Kidney (tissue), 14 donors: ENCODE results near the gene CENPB. TPM values are rescaled to one million over a fixed set of nuclear protein-coding genes. Genes with fewer than 3 reads are reported as not detected.

Source experiments
- DNase-seq, 5 donors: peaks; one replicate each; pipeline ENCODE4 v3.0.0-alpha.2; 2013 to 2020
- FAIRE-seq: peaks from 2 replicates; lab custom pipeline; 2012; peaks lifted over from hg19 to GRCh38; lab: Jason Lieb, UNC
- H3K27ac ChIP-seq, 2 donors: one replicate each; pipeline ENCODE4 v1.7.0; 2013; ENCODE audit warnings: low read depth in 2 of 2, low read length in 2 of 2, inconsistent platforms in 1 of 2
- H3K27me3 ChIP-seq: one replicate; pipeline ENCODE4 v1.7.1; 2013; ENCODE audit warnings: low read length, inconsistent platforms; ENCODE audit not compliant: control insufficient read depth, insufficient read depth
- H3K36me3 ChIP-seq, 3 donors: one replicate each; pipeline versions ENCODE4 v1.7.0 to v1.7.1; 2013; ENCODE audit warnings: low read length in 3 of 3, control low read depth in 1 of 3, inconsistent platforms in 1 of 3; ENCODE audit not compliant: insufficient read depth in 3 of 3, control insufficient read depth in 2 of 3
- H3K4me1 ChIP-seq, 3 donors: one replicate each; pipeline versions ENCODE4 v1.7.0 to v1.7.1; 2013; ENCODE audit warnings: low read length in 3 of 3, inconsistent platforms in 1 of 3, low read depth in 1 of 3; ENCODE audit not compliant: control insufficient read depth in 2 of 3, insufficient read depth in 2 of 3
- H3K4me3 ChIP-seq, 3 donors: one replicate each; pipeline versions ENCODE4 v1.7.0 to v1.8.1; 2013; ENCODE audit warnings: low read length in 3 of 3, control low read depth in 1 of 3, inconsistent platforms in 1 of 3
- H3K9ac ChIP-seq, 3 donors: one replicate each; pipeline versions ENCODE4 v1.7.0 to v1.7.1; 2013; ENCODE audit warnings: low read length in 3 of 3, control low read depth in 1 of 3, inconsistent platforms in 1 of 3
- H3K9me3 ChIP-seq, 3 donors: one replicate each; pipeline versions ENCODE4 v1.7.0 to v1.7.1; 2013; ENCODE audit warnings: low read length in 3 of 3, control low read depth in 1 of 3, inconsistent platforms in 1 of 3; ENCODE audit not compliant: control insufficient read depth in 2 of 3, insufficient read depth in 1 of 3
- CTCF ChIP-seq: IDR thresholded peaks from 3 replicates; pipeline ENCODE4 v1.5.1; 2012; ENCODE audit warnings: mild to moderate bottlenecking, moderate library complexity, borderline replicate concordance; ENCODE audit not compliant: insufficient read depth; ENCODE audit errors: extremely low read depth
- intact Hi-C: fragments of 100-400 bp; cut with DNase I; formaldehyde crosslinking; loops from one replicate; pipeline ENCODE4 v1.11.1; 2022
- polyA plus RNA-seq: library from polyadenylated mRNA; stranded (reverse); fragments of 350-450 nt; fragmentation: Illumina TruSeq; extraction: RNeasy Lipid Tissue Mini Kit (QIAGEN cat#74804); gene quantifications from one replicate; pipeline ENCODE4 v1.2.3, GENCODE V29; 2014; ENCODE audit warnings: low read depth, low replicate concordance; ENCODE audit not compliant: insufficient read depth
- total RNA-seq: library from RNA; stranded (reverse); fragmentation: NEBNext Ultra II Directional; extraction: Animal tissue kit (Norgen Biotek cat#: 25700); gene quantifications from one replicate; pipeline ENCODE4 v1.2.1, GENCODE V29; 2021
- donor health status: control.
- donor health status: control.
- donor health status: control.
- donor health status: control.
- donor health status: control.
- donor health status: DM: yes; HTN: yes; CAD: no.
- donor health status: Normal renal cell carcinoma (clear cell type).

The CENPB gene
- total and polyA plus RNA-seq, 2 donors from 2014 or later = 56.2 to 99.8 TPM

- intact Hi-C loops = no loop called here
- H3K36me3 ChIP-seq = peaks cover 0 to 4% (median 0%) of the 10 kb centered on the region in 3 donors
These were observed 27.2 kb downstream of the CENPB start for GRCh38 chr20:3759316-3759823.

GRCh38 chr20:3758566-3758965 is 28.0 kb downstream of the CENPB start:
- no peak for TF ChIP-seq CTCF
- intact Hi-C loops = no loop called here
- Histone ChIP-seq H3K27me3 (no peaks in the 10 kb centered on the region), H3K4me1 (no peaks in the 10 kb centered on the region), H3K4me3 (no peak overlapping the region), H3K27ac (no peak overlapping the region), H3K9ac (no peak overlapping the region), H3K36me3 (peaks cover 0 to 4% (median 0%) of the 10 kb centered on the region in 3 donors), H3K9me3 (no peaks in the 10 kb centered on the region)
- peak in 1 of 5 donors; percentile 87 for DNase-seq
- no peak for FAIRE-seq

More at GRCh38 chr20:3759316-3759823, 27.2 kb downstream of the CENPB start:
- Histone ChIP-seq H3K4me3 (no peak overlapping the region), H3K9ac (no peak overlapping the region), H3K9me3 (no peaks in the 10 kb centered on the region), H3K27me3 (no peaks in the 10 kb centered on the region), H3K4me1 (peaks cover 0 to 4% (median 0%) of the 10 kb centered on the region in 3 donors), H3K27ac (no peak overlapping the region)
- TF ChIP-seq CTCF = no peak
- FAIRE-seq = no peak
- DNase-seq = no peak

GRCh38 chr20:3757268-3757667 is 29.3 kb downstream of the CENPB start:
- Histone ChIP-seq H3K9ac (no peak overlapping the region), H3K4me3 (no peak overlapping the region), H3K27me3 (no peaks in the 10 kb centered on the region), H3K27ac (no peak overlapping the region), H3K9me3 (no peaks in the 10 kb centered on the region), H3K36me3 (peaks cover 0 to 4% (median 0%) of the 10 kb centered on the region in 3 donors), H3K4me1 (peaks cover 0 to 4% (median 0%) of the 10 kb centered on the region in 3 donors)
- FAIRE-seq (no peak), DNase-seq (no peak)
- no peak for TF ChIP-seq CTCF
- intact Hi-C loops = no loop called here
